Dedifferentiated amniotic fluid mesenchymal stem cell (primary cell): ENCODE results near the gene NAPA.

Source experiments
- DNase-seq: peaks from one replicate; pipeline ENCODE4 v3.0.0-alpha.2; 2016; ENCODE audit errors: extremely low spot score

NAPA gene

DNA sequence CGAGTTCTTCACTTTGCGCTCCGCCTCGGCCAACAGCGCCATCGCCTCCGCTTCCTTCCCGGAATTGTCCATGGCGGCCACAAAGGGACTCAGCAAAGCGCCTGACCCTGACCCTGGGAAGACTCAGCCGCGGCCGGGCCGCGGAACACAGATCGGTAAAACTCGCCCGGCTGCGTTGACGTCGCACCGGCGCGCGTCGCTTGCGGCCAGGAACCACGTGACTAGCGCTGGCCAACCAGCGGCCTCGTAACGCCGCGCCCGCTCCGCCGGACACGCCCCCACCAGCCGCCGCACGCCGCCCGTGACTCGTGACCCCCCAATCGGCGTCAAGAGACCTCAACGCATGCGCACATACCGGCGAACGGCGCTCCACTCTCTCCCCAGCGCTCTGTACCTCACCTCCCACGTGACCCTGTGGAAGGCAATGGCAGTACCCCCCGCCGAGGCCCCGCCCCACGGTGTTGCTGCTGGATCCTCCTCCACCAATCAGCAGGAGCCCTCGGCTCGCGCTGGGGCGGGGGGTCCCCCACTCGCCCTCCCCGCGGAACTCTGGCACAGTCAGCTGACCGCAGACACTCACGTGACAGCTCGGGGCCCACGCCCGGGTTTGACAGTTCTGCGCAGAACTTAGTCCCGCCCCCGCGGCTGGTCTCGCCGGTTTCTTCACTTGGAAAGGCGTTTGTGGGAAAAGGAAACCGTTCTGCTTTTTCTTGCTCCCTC, at the start of gene NAPA:
Gene NAPA, minus strand, starts transcription at position 195 of the 720 bp plus-strand sequence. Its CDS starts 123 bp downstream, at position 72.
- peak; percentile 100 for DNase-seq

DNA sequence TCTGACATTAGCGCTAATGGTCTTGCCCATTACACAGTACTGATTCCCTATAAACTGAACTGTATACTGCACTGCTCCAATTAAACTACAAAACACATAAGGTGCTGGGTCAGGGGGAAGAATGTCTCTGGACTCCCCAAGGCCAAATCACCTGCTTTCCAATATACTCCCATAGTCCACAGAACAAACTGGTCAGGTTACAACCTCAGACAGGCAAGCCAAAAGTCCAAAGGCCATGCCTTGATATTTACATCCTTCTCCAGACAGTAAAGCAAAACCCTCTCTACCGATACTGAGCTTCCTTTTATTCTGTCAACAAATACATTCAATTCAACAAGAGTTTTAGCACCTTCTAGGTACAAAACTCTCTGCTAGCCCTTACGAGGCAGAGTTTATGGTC, 49.2 kb upstream of the NAPA start:
- no peak for DNase-seq

DNA sequence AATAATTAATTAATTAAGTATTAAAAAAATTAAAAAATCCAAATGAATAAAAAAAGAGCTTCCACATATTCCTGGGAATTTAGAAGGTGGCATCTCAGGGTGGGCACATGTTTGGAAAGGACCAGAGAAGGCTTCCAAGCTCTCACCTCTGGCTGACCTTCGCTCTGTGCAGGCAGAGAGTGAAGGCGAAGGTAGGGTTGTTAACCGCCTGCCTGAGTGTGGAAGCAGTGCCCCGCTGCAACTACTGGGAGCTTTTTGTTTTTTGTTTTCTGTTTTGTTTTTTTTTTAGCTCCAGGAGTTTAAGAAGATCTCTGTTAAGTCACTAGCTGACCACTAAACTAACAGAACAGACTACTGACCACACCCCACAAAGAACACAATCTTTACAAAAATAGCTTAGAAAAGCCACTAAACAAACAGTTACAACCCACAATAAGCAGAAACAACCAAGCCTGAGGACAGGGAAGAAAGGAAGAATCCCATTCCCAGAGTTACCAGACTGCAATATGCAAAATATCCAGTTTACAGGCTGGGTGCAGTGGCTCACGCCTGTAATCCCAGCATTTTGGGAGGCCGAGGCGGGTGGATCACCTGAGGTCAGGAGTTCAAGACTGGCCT, 46.7 kb upstream of the NAPA start:
- no peak for DNase-seq

DNA sequence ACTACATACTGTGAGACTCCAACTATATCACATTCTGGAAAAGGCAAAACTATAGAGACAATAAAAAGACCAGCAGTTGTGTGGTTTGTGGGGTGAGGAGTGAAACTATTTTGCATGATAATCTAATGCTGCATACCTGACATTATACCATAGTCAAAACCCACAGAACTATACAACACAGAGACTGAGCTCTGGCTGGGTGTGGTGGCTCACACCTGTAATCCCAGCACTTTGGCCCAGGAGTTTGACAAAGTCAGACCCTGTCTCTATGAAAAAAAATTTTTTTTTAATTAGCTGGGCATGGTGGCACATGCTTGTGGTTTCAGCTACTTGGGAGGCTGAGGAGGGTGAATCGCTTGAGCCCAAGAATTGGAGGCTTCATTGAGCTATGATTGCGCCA, 46.1 kb upstream of the NAPA start:
- DNase-seq, result no peak

DNA sequence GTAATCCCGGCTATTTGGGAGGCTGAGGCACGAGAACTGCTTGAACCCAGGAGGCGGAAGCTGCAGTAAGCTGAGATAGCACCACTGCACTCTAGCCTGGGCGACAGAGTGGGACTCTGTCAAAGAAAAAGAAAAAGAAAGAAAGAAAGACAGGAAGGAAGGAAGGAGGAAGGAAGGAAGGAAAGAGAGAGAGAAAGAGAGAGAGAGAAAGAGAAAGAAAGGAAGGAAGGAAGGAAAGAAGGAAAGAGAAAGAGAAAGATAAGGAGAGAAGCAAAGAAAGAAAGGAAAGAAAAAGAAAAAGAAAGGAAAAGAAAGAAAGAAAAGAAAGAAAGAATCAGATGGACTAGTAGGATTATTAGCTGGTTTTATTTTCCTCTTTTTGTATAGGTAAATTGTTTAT, 35.3 kb upstream of the NAPA start:
- DNase-seq, result no peak

DNA sequence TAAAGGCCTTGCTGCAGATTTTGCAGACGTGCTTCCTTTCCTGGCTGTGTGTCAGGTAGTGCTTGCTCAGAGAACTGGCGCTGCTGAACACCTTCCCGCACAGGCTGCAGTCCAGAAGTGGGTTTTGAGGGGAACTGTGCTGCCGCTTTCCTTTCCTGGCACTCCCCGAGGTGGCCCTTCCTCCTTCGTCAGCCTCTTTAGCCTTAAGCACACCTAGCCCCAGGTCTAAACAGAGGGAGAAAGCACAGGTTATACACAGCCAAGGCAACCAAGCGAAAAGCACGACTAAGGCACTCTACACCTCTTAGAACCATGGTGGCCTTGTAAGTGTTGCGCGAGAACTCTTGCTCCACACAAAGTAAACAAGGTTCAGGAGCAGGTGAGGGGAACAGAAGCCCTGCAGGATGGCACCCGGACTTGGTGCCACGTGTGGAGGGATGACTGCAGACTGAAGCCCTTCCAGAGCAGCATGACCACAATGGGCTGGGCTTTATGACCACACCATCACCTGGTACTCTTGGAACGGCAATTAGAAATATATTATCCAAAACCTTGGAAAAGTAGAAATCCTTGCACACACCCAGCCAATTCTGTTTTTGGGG, 34.5 kb upstream of the NAPA start:
- peak; percentile 11 for DNase-seq

DNA sequence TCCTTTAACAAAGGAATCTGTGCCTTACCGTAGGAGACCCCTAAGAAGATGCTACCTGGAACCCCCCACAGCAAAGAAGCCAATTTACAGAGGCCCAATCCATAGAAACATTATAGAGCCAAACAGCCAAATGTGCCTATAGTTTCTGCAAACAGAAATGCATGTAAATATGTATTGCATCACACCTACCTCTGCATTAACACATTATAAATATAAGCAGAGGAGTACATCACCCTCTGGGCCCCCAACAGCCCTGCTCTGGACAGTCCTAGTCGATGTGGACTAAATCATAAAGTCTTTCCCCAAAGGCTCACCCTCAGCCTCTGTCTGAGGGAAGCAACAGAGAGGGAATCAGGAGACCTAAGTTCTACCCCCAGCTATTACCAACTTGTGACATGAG, 32.3 kb upstream of the NAPA start:
- peak; percentile 10 for DNase-seq

DNA sequence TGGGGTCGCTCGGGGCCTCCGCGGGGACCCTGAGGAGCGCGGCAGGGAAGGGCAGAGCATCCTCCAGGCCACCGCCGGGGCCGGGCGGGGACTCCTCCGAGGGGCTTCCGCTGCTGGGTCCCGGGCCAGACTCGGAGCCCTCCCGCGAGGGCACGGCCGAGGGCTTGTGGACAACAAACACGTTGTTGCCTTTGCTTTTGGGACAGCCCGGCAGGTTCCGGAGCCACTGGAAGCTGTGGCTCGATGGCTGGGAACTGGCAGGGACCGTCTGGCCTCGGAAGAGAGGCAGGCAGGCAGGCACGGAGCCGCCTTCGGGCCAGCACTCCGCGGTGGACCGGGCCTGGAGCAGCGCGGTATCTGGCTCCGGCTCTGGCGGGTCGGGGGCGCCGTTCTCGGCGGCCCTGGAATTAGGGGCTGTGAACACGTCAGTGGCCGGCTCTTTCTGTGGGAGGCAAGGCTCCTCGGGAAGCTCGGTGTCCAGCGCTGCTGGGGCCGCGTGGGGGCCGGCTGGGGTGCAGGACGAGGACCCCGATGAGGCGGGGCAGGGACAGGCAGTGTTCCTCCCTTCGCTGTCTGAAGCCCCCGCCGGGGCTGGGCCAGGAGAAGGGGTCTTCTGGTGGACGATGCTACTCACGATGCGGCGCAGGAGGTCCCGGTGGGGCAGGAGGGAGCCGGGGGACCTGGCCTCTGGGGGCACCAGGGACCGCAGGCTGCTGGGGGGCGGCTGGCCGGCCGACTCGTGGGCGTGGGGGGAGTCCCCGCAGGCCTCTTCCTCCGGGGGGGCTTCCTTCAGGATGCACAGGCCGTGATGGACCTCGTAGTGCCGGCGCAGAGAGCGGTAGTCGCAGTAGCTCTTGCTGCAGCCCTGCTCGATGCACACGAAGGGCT, 30.4 kb upstream of the NAPA start:
- DNase-seq, result peak; percentile 11

DNA sequence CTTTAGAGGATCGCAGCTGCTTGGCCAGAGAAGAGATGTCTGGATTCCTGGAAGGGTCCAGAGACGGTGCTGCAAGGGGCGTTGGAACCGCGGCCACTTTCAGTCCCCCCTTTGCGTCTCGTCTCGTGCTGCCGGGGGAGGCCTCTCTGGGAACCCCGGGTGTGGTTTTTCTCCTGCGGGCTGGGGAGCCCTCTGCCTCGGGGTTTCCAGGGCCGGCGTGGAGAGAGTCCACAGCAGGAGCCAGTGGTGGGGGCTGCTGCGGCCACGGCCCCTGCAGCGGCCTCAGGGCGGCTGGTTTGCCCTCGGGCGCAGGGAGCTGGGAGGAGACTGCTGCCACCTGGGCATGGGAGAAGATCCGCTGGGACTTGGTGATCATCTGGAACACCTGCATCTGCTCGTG, 29.6 kb upstream of the NAPA start:
- DNase-seq, result peak; percentile 12

DNA sequence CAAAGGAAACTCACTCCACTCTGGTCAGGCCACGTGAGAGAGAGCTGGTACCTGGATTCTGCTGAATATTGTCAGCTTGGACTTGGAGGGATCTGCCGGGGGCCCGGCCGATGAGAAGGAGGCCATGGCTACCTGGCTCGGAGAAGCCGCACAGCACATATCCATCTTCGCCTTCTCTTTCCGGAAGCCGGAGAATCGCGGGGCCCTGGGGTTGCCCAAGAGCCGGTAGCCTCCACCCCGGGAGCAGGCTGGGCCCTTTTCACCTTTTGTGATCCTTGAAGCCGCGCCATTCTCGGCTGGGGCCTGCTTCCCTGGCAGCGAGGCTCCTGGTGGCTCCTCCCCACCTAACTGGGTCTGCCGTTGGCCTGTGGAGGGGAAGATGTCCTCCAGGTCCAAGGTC, 29.2 kb upstream of the NAPA start:
- DNase-seq, result peak; percentile 11

DNA sequence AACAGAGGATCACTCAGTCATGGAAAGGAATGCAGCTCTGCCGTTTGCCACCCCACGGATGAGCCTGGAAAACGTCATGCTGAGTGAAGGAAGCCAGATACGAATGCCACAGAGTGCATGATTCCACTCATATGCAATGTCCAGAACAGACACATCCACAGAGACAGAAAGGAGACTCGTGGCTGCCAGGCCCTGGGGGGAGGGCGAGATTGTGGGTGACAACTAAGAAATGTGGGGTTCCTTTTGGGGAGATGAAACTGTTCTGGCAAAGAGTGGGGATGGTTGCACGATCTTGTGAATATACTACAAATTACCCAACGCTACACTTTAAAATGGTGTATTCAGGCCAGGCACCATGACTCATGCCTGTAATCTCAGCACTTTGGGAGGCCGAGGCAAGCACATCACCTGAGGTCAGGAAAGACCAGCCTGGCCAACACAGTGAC, 27.2 kb upstream of the NAPA start:
- DNase-seq, result no peak

DNA sequence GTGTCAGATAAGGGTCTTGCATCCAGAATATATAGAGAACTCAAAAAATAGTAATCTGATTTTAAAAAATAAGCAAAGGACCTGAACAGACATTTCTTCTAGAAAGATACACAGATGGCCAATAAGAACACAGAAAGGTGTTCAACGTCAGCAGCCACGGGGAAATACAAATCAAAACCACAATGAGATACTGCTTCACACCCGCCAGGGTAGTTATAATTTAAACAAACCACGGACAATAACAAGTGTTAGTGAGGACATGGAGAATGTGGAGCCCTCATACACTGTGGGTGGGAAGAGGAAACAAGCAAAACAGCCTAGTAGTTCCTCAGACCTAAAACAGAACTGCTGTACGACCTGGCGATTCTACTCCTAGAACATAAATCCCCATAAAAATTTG, 26.7 kb upstream of the NAPA start:
- DNase-seq, result no peak

DNA sequence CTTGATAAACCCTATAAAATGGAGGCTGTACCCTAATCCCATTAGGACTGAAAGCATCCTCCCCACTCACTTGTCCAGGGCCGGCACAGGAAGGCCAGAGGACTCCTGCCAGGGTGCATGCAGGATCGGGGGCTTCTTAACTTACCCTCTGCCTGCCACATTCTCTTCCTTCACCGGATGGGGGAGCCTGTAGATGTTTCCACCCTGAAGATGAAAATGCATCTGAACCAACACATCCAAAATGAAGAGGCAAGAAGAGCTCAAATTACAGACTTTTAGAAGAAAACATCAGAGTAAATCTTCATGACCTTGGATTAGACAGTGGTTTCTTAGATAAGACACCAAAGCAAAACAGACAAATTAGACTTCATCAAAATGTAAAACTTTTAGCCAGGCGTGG, 25.9 kb upstream of the NAPA start:
- DNase-seq, result peak; percentile 15

DNA sequence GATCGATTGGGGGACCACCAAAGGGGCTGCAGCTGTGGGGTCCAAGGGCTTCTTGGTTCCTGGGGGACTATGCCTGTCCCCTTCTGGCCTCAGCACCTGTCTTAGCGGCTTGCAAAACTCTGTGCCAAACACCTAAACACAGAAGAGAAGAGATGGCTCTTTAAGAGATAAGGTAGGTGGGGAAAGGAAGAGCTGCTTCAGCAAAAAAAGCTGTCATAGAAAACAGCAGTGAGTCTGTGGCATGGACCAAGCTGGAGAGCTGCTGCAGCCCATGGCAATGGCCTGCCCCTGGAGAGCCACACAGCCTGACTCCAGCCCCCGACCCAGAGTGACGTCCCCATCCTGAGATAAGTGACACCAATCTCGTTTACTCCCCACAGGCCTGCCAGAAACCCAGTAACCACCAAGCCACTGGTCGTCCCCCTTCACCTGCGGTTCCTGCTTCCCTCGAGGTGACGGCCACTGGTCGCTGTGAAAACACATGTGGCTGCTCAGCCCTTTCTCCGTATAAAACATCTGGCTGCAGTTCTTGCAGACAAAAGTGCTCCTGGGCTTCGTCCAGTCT, 25.0 kb upstream of the NAPA start:
- DNase-seq, result no peak

DNA sequence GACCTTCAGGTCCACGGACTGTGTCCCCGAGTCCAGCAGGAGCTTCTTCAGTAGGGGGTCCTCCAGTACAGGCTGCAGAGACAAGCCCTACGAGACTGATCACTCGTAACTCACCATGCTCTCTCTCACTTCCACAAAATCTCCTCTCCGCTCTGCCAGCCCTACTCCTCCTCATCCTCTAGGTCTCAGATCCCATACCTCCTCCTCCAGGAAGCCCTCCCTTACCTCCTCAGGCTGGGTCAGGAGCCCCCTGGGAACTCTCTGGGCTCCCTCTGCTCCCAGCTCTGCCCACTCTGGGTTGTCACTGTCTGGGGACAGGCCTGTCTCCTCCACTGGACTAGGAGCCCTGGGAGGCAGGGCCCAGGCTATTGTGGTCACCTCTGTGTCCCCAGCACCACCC, 23.9 kb upstream of the NAPA start:
- no peak for DNase-seq

DNA sequence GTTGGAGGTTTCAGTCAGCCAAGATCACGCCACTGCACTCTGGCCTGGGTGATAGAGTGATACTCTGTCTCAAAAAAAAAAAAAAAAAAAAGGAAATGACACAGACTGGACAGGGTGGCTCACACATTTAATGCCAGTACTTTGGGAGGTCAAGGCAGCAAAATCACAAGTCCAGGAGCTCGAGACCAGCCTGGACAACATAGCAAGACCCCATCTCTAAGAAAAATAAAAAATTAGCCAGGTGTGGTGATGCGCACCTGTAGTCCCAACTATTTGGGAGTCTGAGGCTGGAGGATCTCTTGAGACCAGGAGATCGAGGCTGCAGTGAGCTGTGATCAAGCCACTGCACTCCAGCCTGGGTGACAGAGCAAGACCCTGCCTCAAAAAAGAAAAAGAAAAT, 22.6 kb upstream of the NAPA start:
- DNase-seq, result no peak

DNA sequence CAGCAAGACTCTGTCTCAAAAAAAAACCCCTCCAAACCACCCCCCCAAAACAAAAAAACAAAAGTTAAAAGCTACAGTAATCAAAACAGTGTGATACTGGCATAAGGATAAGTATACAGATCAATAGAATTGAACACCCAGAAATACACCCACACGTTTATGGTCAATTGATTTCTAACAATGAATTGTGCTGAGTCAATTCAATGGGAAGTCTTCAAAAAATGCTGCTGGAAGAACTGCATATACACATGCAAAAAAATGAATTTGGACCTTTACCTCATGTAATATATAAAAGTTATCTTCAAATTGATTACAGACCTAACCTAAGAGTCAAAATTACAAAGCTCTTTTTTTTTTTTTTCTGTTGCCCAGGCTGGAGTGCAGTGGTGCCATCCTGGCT, 19.8 kb upstream of the NAPA start:
- no peak for DNase-seq

DNA sequence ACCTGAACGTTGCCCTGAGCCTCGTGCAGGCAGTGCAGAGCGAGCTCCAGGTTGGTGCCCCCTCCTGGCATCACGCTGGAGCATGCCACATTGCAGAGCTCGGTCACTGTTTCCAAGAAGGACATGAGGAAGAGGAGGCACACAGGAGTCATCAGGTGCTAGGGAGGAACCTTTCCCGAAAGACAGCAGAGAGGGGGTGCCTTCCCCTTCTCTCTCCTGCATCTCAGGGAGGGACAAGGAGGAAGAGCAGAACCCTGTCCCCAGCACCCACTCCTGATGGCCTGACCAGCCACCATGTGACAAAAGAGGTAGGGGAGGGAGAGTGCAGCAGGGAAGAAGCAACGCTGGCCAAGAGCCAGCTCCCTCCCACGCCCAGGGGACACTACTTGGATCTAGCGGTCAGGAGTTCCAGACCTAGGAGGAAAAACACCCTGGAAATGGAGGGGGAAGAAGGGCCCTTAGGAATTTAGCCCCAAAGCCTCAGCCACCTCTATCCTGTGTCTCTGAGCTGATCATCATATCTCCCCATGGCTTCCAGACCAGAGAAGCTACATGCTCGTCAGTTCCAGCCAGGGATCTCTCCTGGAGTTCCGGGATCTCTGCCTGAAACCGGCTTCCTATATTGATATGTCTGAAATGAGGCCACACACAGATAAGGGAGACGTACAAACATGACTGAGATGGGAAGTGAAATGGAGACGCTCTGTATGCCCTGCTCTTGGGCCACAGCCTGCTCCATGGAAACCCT, 17.0 kb upstream of the NAPA start:
- no peak for DNase-seq

DNA sequence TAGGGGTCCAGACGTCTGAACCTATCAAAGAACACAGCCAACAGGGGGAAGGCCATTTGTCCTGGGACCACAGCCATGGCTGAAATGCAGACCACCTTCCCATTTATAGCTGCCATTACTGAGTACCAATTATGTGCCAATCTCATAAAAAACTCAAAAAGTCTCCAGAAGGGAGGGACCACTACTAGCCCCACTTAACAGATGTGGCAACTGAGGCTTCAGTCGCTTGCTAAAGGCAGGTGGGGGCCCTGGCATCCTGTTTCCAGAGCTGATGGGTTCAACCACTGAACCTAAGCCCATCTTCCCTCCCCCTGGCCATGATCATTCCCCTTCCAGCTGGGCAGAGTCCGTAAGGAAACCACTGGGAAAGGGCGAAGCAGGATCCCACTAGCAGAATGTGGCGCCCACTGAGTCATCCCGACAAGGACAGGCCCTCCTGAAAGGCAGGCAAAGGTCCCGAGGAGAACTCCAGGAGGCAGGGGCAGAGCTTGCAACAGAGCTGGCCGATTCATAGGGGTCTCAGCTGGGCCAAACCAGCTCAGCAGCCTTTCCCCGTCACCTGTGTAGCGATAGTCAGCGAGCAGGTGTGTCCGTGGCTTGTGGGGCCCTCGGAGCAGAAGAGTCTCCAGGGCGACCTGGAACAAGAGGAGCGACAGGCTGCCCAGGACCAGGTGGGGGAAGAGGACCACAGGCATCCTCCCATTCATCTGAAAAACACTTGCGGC, 14.3 kb upstream of the NAPA start:
- DNase-seq, result no peak

DNA sequence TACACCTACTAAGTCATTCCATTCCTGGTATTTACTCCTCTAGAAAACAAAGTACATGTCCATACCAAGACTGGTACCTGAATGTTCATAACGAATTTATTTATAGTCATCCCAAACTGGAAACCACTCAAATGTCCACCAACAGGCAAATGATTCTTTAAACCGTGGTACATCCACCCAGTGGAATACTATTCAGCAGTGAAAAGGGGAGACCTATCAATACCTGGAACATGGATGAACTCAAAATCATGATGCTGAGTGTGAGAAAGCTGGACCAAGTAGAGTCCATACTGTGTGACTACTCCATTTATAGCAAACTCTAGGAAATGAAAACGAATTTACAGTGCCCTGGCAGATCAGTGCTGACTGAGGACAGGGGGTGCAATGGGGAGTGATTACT, 11.9 kb upstream of the NAPA start:
- DNase-seq, result no peak

DNA sequence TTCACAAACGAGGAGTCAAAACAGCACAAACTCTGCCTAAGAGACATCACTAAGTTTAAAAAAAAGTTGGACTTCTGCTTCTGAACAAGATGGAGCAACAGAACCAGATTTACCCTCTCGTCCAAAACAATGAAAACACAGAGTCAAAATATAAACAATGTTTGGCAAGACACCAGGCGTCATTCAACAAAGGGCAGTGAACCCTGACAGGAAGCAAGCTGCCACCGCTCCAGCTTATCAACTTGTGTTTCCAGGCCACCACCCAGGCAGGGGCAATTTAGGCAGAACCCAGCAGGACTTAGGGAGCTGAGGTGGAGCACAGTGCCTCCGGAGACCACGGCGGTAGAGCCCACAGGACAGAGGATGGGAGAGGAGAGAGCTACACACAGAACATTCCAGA, 8.6 kb upstream of the NAPA start:
- DNase-seq, result no peak
